Gastroesophageal sphincter (tissue), 3 donors: ENCODE measurements around the gene C10orf53.

ENCODE experiments used
- CTCF ChIP-seq, 4 experiments: fragments of 200-600 bp in 2 of 4; fragments of 450-650 bp in 2 of 4; sonication (generic) in 1 of 4; IDR thresholded peaks; one replicate each; pipeline ENCODE4 v1.5.1; 2017 to 2019; ENCODE audit warnings: antibody characterized with exemption in 4 of 4, mild to moderate bottlenecking in 2 of 4, moderate library complexity in 2 of 4
- POLR2A ChIP-seq, 2 donors: fragments of 450-650 bp; IDR thresholded peaks; one replicate each; pipeline ENCODE4 v1.6.1; 2017; ENCODE audit warnings: antibody characterized with exemption in 2 of 2, mild to moderate bottlenecking in 2 of 2, moderate library complexity in 1 of 2

- TF ChIP-seq POLR2A (IDR thresholded peaks at IDR 0.05): no peak
- no peak for TF ChIP-seq CTCF (IDR thresholded peaks at IDR 0.05)
These were observed 55.7 kb downstream of the C10orf53 start for GRCh38 chr10:49735161-49735560.
